GM23338 (cell line): ENCODE results near the gene CEBPB. TPM values are rescaled to one million over a fixed set of nuclear protein-coding genes. Genes with fewer than 3 reads are reported as not detected.
A peak's percentile ranks its signal among the peaks of the same experiment; 100 is the strongest.

ENCODE experiments used
- ATAC-seq: fragments of 200-7000 bp; cut with Tn5 transposase; 3 replicates; pipeline ENCODE4 v1.9.1; 2020
- DNase-seq: peaks from one replicate; pipeline ENCODE4 v3.0.0-alpha.2; 2015; ENCODE audit warnings: low spot score
- H2AFZ ChIP-seq: fragments of 200-600 bp; sonication (generic); 2 replicates; pipeline ENCODE4 v1.8.0; 2016; ENCODE audit warnings: antibody characterized with exemption, mild to moderate bottlenecking, moderate library complexity
- H3F3A ChIP-seq: fragments of 200-600 bp; sonication (generic); replicated peaks from 2 replicates; pipeline ENCODE4 v1.8.0; 2017; ENCODE audit warnings: antibody characterized with exemption, mixed run types, low read depth
- H3K27ac ChIP-seq: fragments of 200-600 bp; sonication (generic); 2 replicates; pipeline ENCODE4 v1.6.1; 2016; ENCODE audit warnings: low read depth
- H3K27me3 ChIP-seq: fragments of 200-600 bp; sonication (generic); 2 replicates; pipeline ENCODE4 v1.8.0; 2016; ENCODE audit warnings: mild to moderate bottlenecking, mixed run types, moderate library complexity; ENCODE audit not compliant: insufficient read depth
- H3K36me3 ChIP-seq: fragments of 200-600 bp; sonication (generic); 2 replicates; pipeline ENCODE4 v1.8.0; 2016; ENCODE audit warnings: mild to moderate bottlenecking; ENCODE audit not compliant: insufficient read depth
- H3K4me1 ChIP-seq: fragments of 200-600 bp; sonication (generic); 2 replicates; pipeline ENCODE4 v1.8.0; 2016; ENCODE audit warnings: mild to moderate bottlenecking, moderate library complexity; ENCODE audit not compliant: insufficient read depth
- H3K4me2 ChIP-seq: fragments of 200-600 bp; sonication (generic); 2 replicates; pipeline ENCODE4 v1.7.1; 2017; ENCODE audit warnings: mixed run types
- H3K4me3 ChIP-seq: fragments of 200-600 bp; sonication (generic); 2 replicates; pipeline ENCODE4 v1.6.1; 2016; ENCODE audit warnings: mixed run types
- H3K79me2 ChIP-seq: fragments of 200-600 bp; sonication (generic); replicated peaks from 2 replicates; pipeline ENCODE4 v1.8.0; 2017; ENCODE audit warnings: mild to moderate bottlenecking; ENCODE audit not compliant: insufficient read depth
- H3K9me2 ChIP-seq: fragments of 200-600 bp; sonication (generic); 2 replicates; pipeline ENCODE4 v1.8.0; 2017; ENCODE audit not compliant: insufficient read depth
- H4K20me1 ChIP-seq: fragments of 200-600 bp; sonication (generic); replicated peaks from 2 replicates; pipeline ENCODE4 v1.8.0; 2017; ENCODE audit warnings: mild to moderate bottlenecking; ENCODE audit not compliant: insufficient read depth
- H3K27ac Mint-ChIP-seq: 2 replicates; pipeline ENCODE4 v1.8.0; 2020; ENCODE audit warnings: inconsistent platforms, mild to moderate bottlenecking, moderate library complexity, mixed read lengths
- H3K27me3 Mint-ChIP-seq: 3 replicates; pipeline ENCODE4 v1.8.0; 2022; ENCODE audit warnings: low read depth, mild to moderate bottlenecking, moderate library complexity, mixed read lengths, inconsistent platforms; ENCODE audit not compliant: insufficient read depth, poor library complexity
- H3K36me3 Mint-ChIP-seq: 3 replicates; pipeline ENCODE4 v1.8.0; 2021; ENCODE audit warnings: low read depth, mild to moderate bottlenecking, inconsistent platforms, moderate library complexity, mixed read lengths
- H3K4me1 Mint-ChIP-seq: 3 replicates; pipeline ENCODE4 v1.8.0; 2020; ENCODE audit warnings: mild to moderate bottlenecking, inconsistent platforms, mixed read lengths
- H3K4me3 Mint-ChIP-seq: 3 replicates; pipeline ENCODE4 v1.8.0; 2021; ENCODE audit warnings: moderate library complexity, mild to moderate bottlenecking, inconsistent platforms, mixed read lengths
- H3K9me3 Mint-ChIP-seq: 3 replicates; pipeline ENCODE4 v1.8.0; 2020; ENCODE audit warnings: moderate library complexity, mild to moderate bottlenecking, inconsistent platforms, mixed read lengths
- CREB1 ChIP-seq: fragments of 250-450 bp; sonication (Bioruptor Pico); IDR thresholded peaks from 2 replicates; pipeline ENCODE4 v1.5.0; 2020; ENCODE audit warnings: low read depth, mild to moderate bottlenecking, moderate library complexity
- ETS1 ChIP-seq: IDR thresholded peaks from 2 replicates; pipeline ENCODE4 v1.6.1; 2016; ENCODE audit warnings: antibody characterized with exemption
- JUNB ChIP-seq: IDR thresholded peaks from one replicate; pipeline ENCODE4 v1.6.1; 2016; ENCODE audit warnings: antibody characterized with exemption; ENCODE audit not compliant: unreplicated experiment
- POLR2AphosphoS5 ChIP-seq: IDR thresholded peaks from 2 replicates; pipeline ENCODE4 v1.6.1; 2016; ENCODE audit warnings: antibody characterized with exemption, low read depth
- STAT1 ChIP-seq: IDR thresholded peaks from one replicate; pipeline ENCODE4 v1.6.1; 2016; ENCODE audit warnings: antibody characterized with exemption; ENCODE audit not compliant: unreplicated experiment
- ZNF114 ChIP-seq: fragments of 250-450 bp; sonication (Bioruptor Pico); IDR thresholded peaks from 2 replicates; pipeline ENCODE4 v1.5.0; 2020; ENCODE audit warnings: mild to moderate bottlenecking, moderate library complexity
- ZNF331 ChIP-seq: fragments of 250-450 bp; sonication (Bioruptor Pico); IDR thresholded peaks from 2 replicates; pipeline ENCODE4 v1.5.0; 2020; ENCODE audit warnings: low read depth, mild to moderate bottlenecking, moderate library complexity
- ZNF462 ChIP-seq: fragments of 250-450 bp; sonication (Bioruptor Pico); IDR thresholded peaks from 2 replicates; pipeline ENCODE4 v1.5.0; 2020; ENCODE audit warnings: mild to moderate bottlenecking, moderate library complexity
- polyA plus RNA-seq: library from polyadenylated mRNA; unstranded; fragments of >200 nt; fragmentation: Nextera tagmentation; extraction: Ambion mirVana; gene quantifications from 2 replicates; pipeline ENCODE4 v1.2.1, GENCODE V29; 2016
- total RNA-seq: library from RNA; depleted of rRNA; stranded (reverse); fragments of >200 nt; shearing (Covaris generic); gene quantifications from 2 replicates; pipeline ENCODE4 v1.2.3, GENCODE V29; 2014
- TF ChIP-seq, protein P1 (sequence below), 2 experiments: fragments of 200-600 bp in 1 of 2; sonication (generic) in 1 of 2; conservative IDR thresholded peaks; 2 replicates each; pipeline versions ENCODE4 v1.5.1 to v1.6.1; 2016 to 2017; ENCODE audit warnings: antibody characterized with exemption in 2 of 2, low read depth in 2 of 2, mild to moderate bottlenecking in 2 of 2, moderate library complexity in 1 of 2
- TF ChIP-seq, protein P2 (sequence below): IDR thresholded peaks from one replicate; pipeline ENCODE4 v1.6.1; 2018; ENCODE audit warnings: antibody characterized with exemption; ENCODE audit not compliant: unreplicated experiment

Gene CEBPB
- total and polyA plus RNA-seq, 2 experiments from 2014 or later, result 20.6 to 25.4 TPM

GRCh38 chr20:50144362-50144761 is 46.3 kb upstream of the CEBPB start:
- DNase-seq (no peak), ATAC-seq (no peak)
- H3K36me3 Mint-ChIP-seq, result peaks cover 54% of the 10 kb centered on the region
- H3K36me3 ChIP-seq, result peaks cover 5% of the 10 kb centered on the region; the same call in 1 of the 2 replicates
- TF ChIP-seq, protein P1, sequence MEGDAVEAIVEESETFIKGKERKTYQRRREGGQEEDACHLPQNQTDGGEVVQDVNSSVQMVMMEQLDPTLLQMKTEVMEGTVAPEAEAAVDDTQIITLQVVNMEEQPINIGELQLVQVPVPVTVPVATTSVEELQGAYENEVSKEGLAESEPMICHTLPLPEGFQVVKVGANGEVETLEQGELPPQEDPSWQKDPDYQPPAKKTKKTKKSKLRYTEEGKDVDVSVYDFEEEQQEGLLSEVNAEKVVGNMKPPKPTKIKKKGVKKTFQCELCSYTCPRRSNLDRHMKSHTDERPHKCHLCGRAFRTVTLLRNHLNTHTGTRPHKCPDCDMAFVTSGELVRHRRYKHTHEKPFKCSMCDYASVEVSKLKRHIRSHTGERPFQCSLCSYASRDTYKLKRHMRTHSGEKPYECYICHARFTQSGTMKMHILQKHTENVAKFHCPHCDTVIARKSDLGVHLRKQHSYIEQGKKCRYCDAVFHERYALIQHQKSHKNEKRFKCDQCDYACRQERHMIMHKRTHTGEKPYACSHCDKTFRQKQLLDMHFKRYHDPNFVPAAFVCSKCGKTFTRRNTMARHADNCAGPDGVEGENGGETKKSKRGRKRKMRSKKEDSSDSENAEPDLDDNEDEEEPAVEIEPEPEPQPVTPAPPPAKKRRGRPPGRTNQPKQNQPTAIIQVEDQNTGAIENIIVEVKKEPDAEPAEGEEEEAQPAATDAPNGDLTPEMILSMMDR (conservative IDR thresholded peaks at IDR 0.05; ENCODE audit: low read depth in 2 of 2), result no peak
- TF ChIP-seq ETS1 (no peak), ZNF114 (CRISPR knock-in tag) (no peak), POLR2AphosphoS5 (no peak), JUNB (no peak), CREB1 (CRISPR knock-in tag) (no peak), STAT1 (no peak)
- TF ChIP-seq, protein P2, sequence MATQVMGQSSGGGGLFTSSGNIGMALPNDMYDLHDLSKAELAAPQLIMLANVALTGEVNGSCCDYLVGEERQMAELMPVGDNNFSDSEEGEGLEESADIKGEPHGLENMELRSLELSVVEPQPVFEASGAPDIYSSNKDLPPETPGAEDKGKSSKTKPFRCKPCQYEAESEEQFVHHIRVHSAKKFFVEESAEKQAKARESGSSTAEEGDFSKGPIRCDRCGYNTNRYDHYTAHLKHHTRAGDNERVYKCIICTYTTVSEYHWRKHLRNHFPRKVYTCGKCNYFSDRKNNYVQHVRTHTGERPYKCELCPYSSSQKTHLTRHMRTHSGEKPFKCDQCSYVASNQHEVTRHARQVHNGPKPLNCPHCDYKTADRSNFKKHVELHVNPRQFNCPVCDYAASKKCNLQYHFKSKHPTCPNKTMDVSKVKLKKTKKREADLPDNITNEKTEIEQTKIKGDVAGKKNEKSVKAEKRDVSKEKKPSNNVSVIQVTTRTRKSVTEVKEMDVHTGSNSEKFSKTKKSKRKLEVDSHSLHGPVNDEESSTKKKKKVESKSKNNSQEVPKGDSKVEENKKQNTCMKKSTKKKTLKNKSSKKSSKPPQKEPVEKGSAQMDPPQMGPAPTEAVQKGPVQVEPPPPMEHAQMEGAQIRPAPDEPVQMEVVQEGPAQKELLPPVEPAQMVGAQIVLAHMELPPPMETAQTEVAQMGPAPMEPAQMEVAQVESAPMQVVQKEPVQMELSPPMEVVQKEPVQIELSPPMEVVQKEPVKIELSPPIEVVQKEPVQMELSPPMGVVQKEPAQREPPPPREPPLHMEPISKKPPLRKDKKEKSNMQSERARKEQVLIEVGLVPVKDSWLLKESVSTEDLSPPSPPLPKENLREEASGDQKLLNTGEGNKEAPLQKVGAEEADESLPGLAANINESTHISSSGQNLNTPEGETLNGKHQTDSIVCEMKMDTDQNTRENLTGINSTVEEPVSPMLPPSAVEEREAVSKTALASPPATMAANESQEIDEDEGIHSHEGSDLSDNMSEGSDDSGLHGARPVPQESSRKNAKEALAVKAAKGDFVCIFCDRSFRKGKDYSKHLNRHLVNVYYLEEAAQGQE, result no peak
- peaks cover 54% of the 10 kb centered on the region for H3K4me1 Mint-ChIP-seq
- no peak overlapping the region for H2AFZ ChIP-seq
- H3K9me2 ChIP-seq, result no peaks in the 10 kb centered on the region
- no peak overlapping the region for H3K4me3 ChIP-seq
- no peaks in the 10 kb centered on the region for H3K9me3 Mint-ChIP-seq
- no peak overlapping the region for H3K4me2 ChIP-seq
- H3K27ac Mint-ChIP-seq, result peak overlapping the region; percentile 65; the same call in 1 of the 2 replicates
- H3K27ac ChIP-seq, result 0 out of 2 replicates have a peak overlapping the region, but pooled peaks have one; percentile 26
- peaks cover 13% of the 10 kb centered on the region for H4K20me1 ChIP-seq
- H3F3A ChIP-seq, result peaks cover 11% of the 10 kb centered on the region; the same call in 1 of the 2 replicates
- H3K27me3 ChIP-seq, result no peaks in the 10 kb centered on the region
- H3K4me1 ChIP-seq, result peaks cover 27% of the 10 kb centered on the region
- no peak overlapping the region for H3K4me3 Mint-ChIP-seq
- H3K27me3 Mint-ChIP-seq, result peaks cover 10% of the 10 kb centered on the region
- peaks cover 37% of the 10 kb centered on the region for H3K79me2 ChIP-seq

DNA sequence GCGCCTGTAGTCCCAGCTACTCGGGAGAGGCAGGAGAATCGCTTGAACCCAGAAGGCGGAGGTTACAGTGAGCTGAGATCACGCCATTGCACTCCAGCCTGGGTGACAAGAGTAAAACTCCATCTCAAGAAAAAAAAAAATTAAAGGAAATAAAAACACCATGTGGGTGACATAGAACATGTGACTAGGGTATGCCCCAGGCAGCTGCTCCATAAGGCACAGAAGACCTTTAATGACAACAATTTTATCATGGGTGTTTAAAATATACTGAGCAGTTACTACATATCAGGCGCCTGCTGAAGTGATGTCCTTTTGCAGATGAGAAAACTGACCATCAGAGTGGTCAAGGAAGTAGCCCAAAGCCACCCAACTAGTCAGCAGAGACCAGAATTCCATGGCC is 45.1 kb upstream of the CEBPB start:
- no peak for ATAC-seq
- peaks cover 46% of the 10 kb centered on the region for H3K79me2 ChIP-seq
- Mint-ChIP-seq H3K4me1 (peaks cover 54% of the 10 kb centered on the region), H3K4me3 (no peak overlapping the region), H3K9me3 (no peaks in the 10 kb centered on the region), H3K27ac (no peak overlapping the region), H3K27me3 (peaks cover 11% of the 10 kb centered on the region), H3K36me3 (peaks cover 44% of the 10 kb centered on the region)
- no peak for DNase-seq
- no peak overlapping the region for H3K4me3 ChIP-seq
- no peak overlapping the region for H2AFZ ChIP-seq
- H3K27ac ChIP-seq, result no peak overlapping the region
- H3F3A ChIP-seq, result peaks cover 11% of the 10 kb centered on the region; the same call in 1 of the 2 replicates
- no peak overlapping the region for H3K4me2 ChIP-seq
- H3K36me3 ChIP-seq, result peaks cover 5% of the 10 kb centered on the region; the same call in 1 of the 2 replicates
- peaks cover 15% of the 10 kb centered on the region for H4K20me1 ChIP-seq
- H3K4me1 ChIP-seq, result peaks cover 30% of the 10 kb centered on the region
- H3K27me3 ChIP-seq, result no peaks in the 10 kb centered on the region
- H3K9me2 ChIP-seq, result no peaks in the 10 kb centered on the region
- TF ChIP-seq ZNF331 (CRISPR knock-in tag) (no peak), ZNF462 (CRISPR knock-in tag) (no peak), JUNB (no peak), STAT1 (no peak)
